Skeletal muscle satellite cell (primary cell): ENCODE results near the gene SH3TC2.

Source experiments
- H3K27me3 ChIP-seq: 2 replicates; pipeline ENCODE4 v1.7.0; 2013; ENCODE audit warnings: low read length; ENCODE audit not compliant: control insufficient read depth, insufficient read depth
- H3K36me3 ChIP-seq: 2 replicates; pipeline ENCODE4 v1.7.0; 2013; ENCODE audit warnings: mild to moderate bottlenecking, control low read depth, low read length; ENCODE audit not compliant: insufficient read depth
- H3K4me1 ChIP-seq: 2 replicates; pipeline ENCODE4 v1.7.0; 2013; ENCODE audit warnings: low read length; ENCODE audit not compliant: control insufficient read depth, insufficient read depth
- H3K4me2 ChIP-seq: 2 replicates; pipeline ENCODE4 v1.7.0; 2013; ENCODE audit warnings: mild to moderate bottlenecking, low read length
- H3K4me3 ChIP-seq: 2 replicates; pipeline ENCODE4 v1.7.0; 2013; ENCODE audit warnings: low read length
- H3K9ac ChIP-seq: 2 replicates; pipeline ENCODE4 v1.7.0; 2013; ENCODE audit warnings: mild to moderate bottlenecking, low read depth, low read length, moderate library complexity
- H3K9me3 ChIP-seq: replicated peaks from 2 replicates; pipeline ENCODE4 v1.7.0; 2013; ENCODE audit warnings: mild to moderate bottlenecking, control low read depth, low read length

SH3TC2 gene

DNA sequence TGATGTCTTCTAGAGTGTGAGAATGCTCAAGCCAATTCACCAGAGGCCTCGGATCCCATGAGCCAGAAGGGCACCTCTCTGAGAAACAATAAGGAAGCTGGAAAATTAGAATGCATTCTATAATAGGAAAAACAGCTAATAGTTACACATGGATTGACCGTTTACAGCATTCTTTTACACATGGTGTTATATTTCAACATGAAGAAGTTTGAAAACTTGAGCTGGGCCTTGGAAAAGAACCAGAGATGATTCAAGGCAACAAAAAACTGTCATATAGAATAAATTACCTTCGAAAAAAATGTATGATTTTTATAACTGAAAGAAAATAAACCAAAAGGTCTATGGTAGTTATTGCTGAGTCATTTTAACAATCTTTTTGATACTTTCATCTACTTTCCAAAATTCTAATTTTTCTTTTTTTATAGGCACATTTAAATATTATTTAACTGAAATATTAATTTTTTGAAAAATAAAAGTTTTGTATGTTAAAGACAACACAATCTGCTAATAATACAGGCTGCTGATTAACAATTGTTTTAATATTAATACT lies 6.2 kb downstream of the SH3TC2 start:
- Histone ChIP-seq H3K4me1 (peaks cover 16% of the 10 kb centered on the region), H3K9ac (no peak overlapping the region), H3K4me3 (no peak overlapping the region), H3K27me3 (no peaks in the 10 kb centered on the region), H3K9me3 (no peaks in the 10 kb centered on the region), H3K4me2 (no peak overlapping the region), H3K36me3 (no peaks in the 10 kb centered on the region)

DNA sequence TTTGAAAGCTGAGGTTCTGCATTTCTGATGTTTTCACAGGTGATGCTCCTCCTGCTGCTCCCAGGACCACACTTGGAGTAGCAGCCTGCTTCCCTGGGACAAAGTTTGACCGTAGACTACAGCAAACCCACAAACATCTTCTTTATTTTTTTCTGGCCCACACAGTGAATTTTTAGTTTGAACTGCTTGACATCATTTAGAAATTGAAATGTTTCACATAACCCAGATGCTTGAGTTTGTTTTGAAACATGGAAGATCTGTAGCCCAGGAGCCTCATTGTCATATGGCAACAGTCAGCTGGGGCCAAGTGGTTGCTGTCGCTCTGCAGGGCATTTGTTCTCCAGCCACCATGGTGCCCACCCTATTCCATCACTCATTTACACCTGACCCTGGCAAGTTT lies 8.4 kb downstream of the SH3TC2 start:
- H3K4me2 ChIP-seq, result no peak overlapping the region
- H3K9ac ChIP-seq, result no peak overlapping the region
- H3K36me3 ChIP-seq, result no peaks in the 10 kb centered on the region
- H3K27me3 ChIP-seq, result no peaks in the 10 kb centered on the region
- H3K9me3 ChIP-seq, result no peaks in the 10 kb centered on the region
- H3K4me1 ChIP-seq, result peaks cover 16% of the 10 kb centered on the region
- no peak overlapping the region for H3K4me3 ChIP-seq

DNA sequence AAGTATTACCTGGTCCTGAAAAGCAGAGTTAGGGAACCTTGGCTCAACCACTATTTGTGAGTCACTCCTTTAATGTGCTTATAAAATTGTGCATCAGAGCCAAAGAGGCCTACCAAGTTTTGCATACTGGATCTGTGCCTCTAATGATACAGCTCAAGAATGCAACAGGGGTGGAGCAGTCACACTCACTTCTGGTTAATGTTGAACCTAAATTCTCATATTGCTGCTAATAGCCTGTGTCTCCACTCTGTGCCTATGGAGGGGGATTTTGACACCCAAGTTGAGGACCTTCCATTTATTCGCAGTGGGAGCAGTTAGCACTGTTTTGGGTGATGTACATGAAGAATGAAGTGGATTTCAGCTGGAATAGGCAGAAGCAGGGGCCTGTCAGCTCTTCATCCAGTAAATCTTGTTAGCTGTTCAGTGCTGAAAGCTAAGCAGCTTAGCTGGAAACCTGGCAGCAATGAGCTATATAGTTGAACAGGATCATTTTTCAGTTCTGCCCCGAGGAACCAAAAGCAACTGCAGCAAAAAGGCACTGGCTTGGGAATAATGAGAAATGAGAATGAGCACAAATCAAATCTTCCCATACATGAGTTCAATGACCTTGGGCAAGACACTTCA lies 9.7 kb downstream of the SH3TC2 start:
- H3K27me3 ChIP-seq, result no peaks in the 10 kb centered on the region
- no peak overlapping the region for H3K9ac ChIP-seq
- no peaks in the 10 kb centered on the region for H3K36me3 ChIP-seq
- no peaks in the 10 kb centered on the region for H3K9me3 ChIP-seq
- H3K4me2 ChIP-seq, result peak overlapping the region; percentile 27
- H3K4me3 ChIP-seq, result no peak overlapping the region
- peaks cover 16% of the 10 kb centered on the region for H3K4me1 ChIP-seq

DNA sequence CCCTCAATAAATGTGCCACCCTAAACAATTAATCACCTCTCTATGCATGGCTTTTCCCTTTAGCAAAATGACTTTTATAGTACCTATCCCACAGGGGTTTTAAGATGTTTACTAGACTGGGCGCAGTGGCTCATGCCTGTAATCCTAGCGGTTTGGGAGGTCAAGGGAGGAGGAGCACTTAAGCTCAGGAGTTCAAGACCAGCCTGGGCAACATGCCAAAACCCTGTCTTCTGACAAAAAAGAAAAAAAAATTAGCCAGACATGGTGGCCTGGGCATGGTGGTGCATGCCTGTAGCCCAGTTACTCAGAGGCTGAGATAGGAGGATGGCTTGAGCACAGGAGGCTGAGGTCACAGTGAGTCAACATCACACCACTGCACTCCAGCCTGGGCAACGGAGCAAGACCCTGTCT lies 13.5 kb downstream of the SH3TC2 start:
- Histone ChIP-seq H3K27me3 (no peaks in the 10 kb centered on the region), H3K9ac (no peak overlapping the region), H3K36me3 (no peaks in the 10 kb centered on the region), H3K4me3 (no peak overlapping the region), H3K9me3 (no peaks in the 10 kb centered on the region), H3K4me2 (no peak overlapping the region), H3K4me1 (peaks cover 11% of the 10 kb centered on the region)

DNA sequence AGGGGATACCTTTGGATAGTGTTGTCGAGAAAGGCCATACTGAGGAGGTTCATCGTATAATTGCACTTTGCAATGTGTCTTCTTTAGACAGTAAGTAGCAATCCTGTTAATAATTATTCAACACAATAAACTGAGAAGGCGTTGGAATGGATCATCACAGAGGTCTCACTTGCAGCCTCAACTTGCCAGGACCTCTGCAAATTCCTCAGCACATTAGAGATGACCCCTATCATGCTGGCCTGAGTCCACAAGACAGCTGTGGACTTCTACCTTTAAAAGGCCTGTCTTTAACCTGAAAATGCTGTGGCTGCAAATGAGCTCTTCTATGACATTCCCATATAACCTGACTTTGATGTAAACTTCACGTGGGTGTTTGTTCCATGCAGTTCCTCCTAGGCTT lies 14.1 kb downstream of the SH3TC2 start:
- Histone ChIP-seq H3K36me3 (no peaks in the 10 kb centered on the region), H3K9me3 (no peaks in the 10 kb centered on the region), H3K27me3 (no peaks in the 10 kb centered on the region)

DNA sequence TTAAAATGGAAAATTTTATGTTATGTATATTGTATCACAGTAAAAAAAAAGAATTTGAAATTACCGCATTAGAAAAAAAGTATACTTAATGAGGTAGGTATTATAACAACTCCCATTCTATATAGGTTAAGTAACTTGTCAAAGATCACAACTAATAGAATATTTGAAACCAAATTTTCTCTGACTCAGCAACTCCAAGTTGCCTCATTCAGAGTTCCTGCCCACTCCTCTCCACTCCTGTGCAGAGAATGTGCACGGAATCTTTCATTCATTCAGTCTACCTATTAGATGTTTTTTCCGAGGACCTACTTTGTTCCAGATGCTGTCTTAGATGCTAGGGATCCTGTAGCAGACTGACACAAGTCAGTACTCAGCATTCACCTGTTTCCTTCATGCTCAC lies 15.4 kb downstream of the SH3TC2 start:
- Histone ChIP-seq H3K4me1 (no peaks in the 10 kb centered on the region), H3K9ac (no peak overlapping the region), H3K36me3 (no peaks in the 10 kb centered on the region), H3K4me3 (no peak overlapping the region), H3K27me3 (no peaks in the 10 kb centered on the region), H3K4me2 (no peak overlapping the region), H3K9me3 (no peaks in the 10 kb centered on the region)

More for the DNA sequence above, 14.1 kb downstream of the SH3TC2 start:
- H3K4me3 ChIP-seq, result no peak overlapping the region
- H3K4me2 ChIP-seq, result no peak overlapping the region
- H3K4me1 ChIP-seq, result peaks cover 11% of the 10 kb centered on the region
- H3K9ac ChIP-seq, result no peak overlapping the region

DNA sequence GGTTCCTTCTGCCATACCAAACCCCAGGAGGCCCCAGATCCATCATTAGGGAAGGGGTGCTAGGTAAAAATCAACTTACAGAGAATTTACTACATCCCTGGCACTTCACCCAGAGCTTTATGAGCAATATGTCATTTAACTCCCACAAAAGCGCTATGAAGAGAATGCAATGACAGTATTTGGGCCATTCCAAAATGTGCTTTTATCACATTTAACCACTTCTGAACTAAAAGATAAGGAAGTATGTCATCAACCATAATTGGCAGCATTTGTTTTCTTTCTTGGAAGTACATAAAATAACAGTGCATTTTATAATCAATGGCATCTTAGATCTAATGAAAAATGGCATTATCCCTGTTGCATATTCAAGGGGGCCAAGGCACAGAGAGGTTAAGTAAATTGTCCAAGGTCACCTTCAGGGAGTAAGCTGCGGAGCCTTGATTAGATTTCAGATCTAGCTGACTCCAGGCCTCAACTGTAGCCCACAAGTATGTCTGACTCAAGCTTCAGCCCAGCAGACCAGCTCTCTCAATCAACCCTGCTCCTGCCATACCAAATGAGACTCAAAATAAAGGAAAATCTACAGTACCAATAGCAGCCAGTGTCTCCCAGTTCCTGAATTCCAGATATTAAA lies 16.5 kb downstream of the SH3TC2 start:
- Histone ChIP-seq H3K36me3 (no peaks in the 10 kb centered on the region), H3K4me3 (no peak overlapping the region), H3K27me3 (no peaks in the 10 kb centered on the region), H3K4me1 (no peaks in the 10 kb centered on the region), H3K4me2 (no peak overlapping the region), H3K9ac (no peak overlapping the region), H3K9me3 (no peaks in the 10 kb centered on the region)

DNA sequence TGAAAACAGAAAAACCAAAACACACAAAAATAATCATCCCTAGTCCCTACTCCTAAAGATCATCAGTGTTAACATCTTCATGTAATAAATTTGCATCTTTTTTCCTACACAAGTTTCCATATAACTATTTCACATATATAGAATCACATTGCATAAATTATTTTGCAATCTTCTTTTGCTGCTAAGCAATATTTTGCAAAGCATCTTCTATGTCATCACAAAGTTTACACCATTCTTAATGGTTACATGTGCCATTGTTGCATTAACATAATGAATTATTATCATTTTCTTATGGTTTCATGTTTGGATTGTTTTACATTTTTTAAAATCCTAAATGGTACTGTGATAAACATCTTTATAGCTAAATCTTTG lies 17.8 kb downstream of the SH3TC2 start:
- no peaks in the 10 kb centered on the region for H3K36me3 ChIP-seq
- H3K27me3 ChIP-seq, result no peaks in the 10 kb centered on the region
- no peaks in the 10 kb centered on the region for H3K9me3 ChIP-seq
- no peak overlapping the region for H3K9ac ChIP-seq
- no peaks in the 10 kb centered on the region for H3K4me1 ChIP-seq
- no peak overlapping the region for H3K4me2 ChIP-seq
- no peak overlapping the region for H3K4me3 ChIP-seq

DNA sequence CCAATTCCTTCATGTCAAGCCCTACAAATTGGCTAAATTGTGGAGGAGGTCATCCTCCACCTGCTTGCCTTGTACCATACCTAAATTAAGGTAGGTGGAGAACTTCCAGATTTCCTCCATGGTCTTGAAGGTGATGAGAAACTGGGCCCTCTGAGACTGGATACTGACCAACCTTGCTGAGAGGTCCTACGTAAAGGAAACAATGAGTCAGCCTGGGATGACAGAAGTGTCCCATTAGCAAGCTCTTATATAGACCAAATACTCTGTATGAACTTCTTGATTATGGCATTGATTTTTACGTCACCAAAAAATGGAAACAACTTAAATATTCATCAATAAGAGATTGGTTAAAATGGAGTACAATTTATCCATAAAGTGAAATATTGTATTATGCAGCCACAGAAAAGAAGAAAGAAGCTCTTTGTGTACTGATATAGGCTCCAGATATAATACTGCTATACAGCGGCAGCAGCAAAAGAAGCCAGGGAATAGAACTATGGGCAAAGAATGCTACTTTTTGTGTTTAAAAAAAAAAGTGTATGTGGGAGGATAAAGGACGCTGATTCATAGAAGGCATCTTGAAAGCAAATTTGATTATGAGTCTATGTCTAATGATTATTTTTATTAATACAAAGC lies 18.3 kb downstream of the SH3TC2 start:
- no peaks in the 10 kb centered on the region for H3K27me3 ChIP-seq
- no peaks in the 10 kb centered on the region for H3K36me3 ChIP-seq
- H3K4me3 ChIP-seq, result no peak overlapping the region
- no peaks in the 10 kb centered on the region for H3K9me3 ChIP-seq
- no peak overlapping the region for H3K9ac ChIP-seq
- H3K4me2 ChIP-seq, result no peak overlapping the region
- H3K4me1 ChIP-seq, result no peaks in the 10 kb centered on the region

DNA sequence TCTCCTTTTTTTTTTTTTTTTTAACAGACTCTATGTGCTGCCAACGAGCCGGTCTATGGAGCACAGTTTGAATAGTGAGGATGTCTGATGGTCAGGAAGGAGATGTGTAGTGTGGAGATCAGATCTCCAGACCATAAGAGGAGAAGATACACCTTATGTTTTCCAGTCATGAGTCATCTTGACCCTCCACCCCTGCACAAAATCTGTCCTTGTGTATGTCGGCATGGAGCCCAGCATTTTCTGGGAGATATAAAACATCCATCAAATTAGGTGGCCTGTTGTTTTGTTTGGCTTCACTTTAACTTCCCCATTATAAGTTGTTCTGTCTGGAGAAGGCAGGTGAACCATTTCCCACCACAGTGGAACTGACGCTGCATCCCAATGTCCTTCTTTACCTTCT lies 19.2 kb downstream of the SH3TC2 start:
- Histone ChIP-seq H3K9me3 (no peaks in the 10 kb centered on the region), H3K4me3 (no peak overlapping the region), H3K4me1 (no peaks in the 10 kb centered on the region), H3K27me3 (no peaks in the 10 kb centered on the region), H3K36me3 (no peaks in the 10 kb centered on the region), H3K9ac (no peak overlapping the region), H3K4me2 (no peak overlapping the region)

DNA sequence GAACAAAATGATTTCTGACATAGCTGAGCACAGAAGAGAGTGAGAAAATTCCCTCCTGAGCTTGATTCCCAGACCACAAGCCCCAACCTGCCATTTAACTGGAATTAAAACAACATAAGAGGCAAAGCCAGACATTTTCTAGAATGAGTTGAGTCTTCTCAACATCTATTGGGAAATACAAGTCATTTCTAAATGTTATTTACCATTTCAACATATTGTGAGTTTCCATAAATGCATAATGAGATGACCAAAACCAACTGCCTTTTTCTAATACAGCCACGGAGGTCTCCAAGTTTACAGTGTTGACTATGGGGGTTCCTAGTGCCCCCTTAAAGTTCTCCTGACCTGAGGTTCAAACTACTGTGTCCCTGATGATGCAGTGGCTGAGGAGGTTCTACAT lies 20.0 kb downstream of the SH3TC2 start:
- Histone ChIP-seq H3K36me3 (no peaks in the 10 kb centered on the region), H3K27me3 (no peaks in the 10 kb centered on the region), H3K9me3 (no peaks in the 10 kb centered on the region), H3K4me2 (no peak overlapping the region), H3K4me3 (no peak overlapping the region), H3K9ac (no peak overlapping the region), H3K4me1 (no peaks in the 10 kb centered on the region)

DNA sequence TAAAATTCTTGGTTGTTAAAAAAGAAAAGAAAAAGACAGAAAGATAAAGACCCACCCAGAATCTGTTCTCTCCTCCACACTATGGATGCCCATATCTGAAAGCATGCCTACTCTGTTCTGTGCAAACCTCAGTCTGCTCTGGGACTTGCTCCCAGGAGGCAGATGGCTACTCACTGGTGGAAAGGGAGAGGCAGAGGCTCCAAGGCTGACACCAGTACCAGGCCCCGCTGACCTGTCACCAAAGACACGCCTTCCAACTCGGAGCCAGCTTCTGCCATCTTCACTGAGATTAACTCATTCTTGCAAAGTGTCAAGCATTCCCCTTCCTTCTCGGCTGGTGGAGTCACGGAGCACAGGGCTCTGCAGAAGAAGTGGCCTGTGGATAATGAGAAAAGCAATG lies 21.6 kb downstream of the SH3TC2 start:
- Histone ChIP-seq H3K4me3 (no peak overlapping the region), H3K27me3 (no peaks in the 10 kb centered on the region), H3K9ac (no peak overlapping the region), H3K4me2 (no peak overlapping the region), H3K9me3 (no peaks in the 10 kb centered on the region), H3K4me1 (peaks cover 7% of the 10 kb centered on the region), H3K36me3 (no peaks in the 10 kb centered on the region)
